ENCODE results near the gene RFT1. TPM values are rescaled to one million over a fixed set of nuclear protein-coding genes. Genes with fewer than 3 reads are reported as not detected.

The RFT1 gene
- total RNA-seq, 1 experiment from 2014 or later = 35.7 TPM

- Histone ChIP-seq H3K9me3 (no peaks in the 10 kb centered on the region), H3K4me1 (peaks cover 36% of the 10 kb centered on the region), H3K36me3 (ENCODE audit: control insufficient read depth, insufficient read depth, low read length) (no peaks in the 10 kb centered on the region), H3K4me3 (ENCODE audit: low read depth, low read length) (peak overlapping the region; percentile 62), H3K27me3 (replicated peaks; ENCODE audit: control insufficient read depth, insufficient read depth, low read length) (no peaks in the 10 kb centered on the region)
- no TSS peak for BruUV-seq (replicated peaks)
- no peaks in the 10 kb centered on the region for H3K9me3 Mint-ChIP-seq (ENCODE audit: unreplicated experiment)
- POLR2A ChIA-PET = interaction anchor here (0.6 to 1.6 kb wide), 2 partner anchors 10 to 22 kb away, joined by 3 to 17 read pairs; no protein-coding TSS in a partner anchor
- peaks cover 15% of the 10 kb centered on the region for H3K4me1 Mint-ChIP-seq (ENCODE audit: low read depth, unreplicated experiment)
- peak overlapping the region; percentile 94 for H3K4me3 Mint-ChIP-seq (ENCODE audit: unreplicated experiment)
- H3K27ac Mint-ChIP-seq (ENCODE audit: unreplicated experiment) = peak overlapping the region; percentile 91
- TF ChIP-seq CTCF (IDR thresholded peaks at IDR 0.05; ENCODE audit: insufficient read depth in 1 of 2, low read depth in 1 of 2, low read length in 1 of 2, severe bottlenecking in 1 of 2, unreplicated experiment in 1 of 2) = no peak
- CTCF ChIA-PET = interaction anchor here (1.1 kb wide), 1 partner anchor 9 kb away, joined by 3 read pairs; no protein-coding TSS in a partner anchor
- H3K36me3 Mint-ChIP-seq (ENCODE audit: insufficient read depth, unreplicated experiment) = peaks cover 21% of the 10 kb centered on the region
- H3K27me3 Mint-ChIP-seq (ENCODE audit: insufficient read depth, unreplicated experiment) = no peaks in the 10 kb centered on the region
- intact Hi-C loops (cut with micrococcal nuclease; ENCODE audit: unreplicated experiment) = loop anchor here (1.0 to 10.0 kb wide), 5 partner anchors 10 to 510 kb away; partner anchors contain the start of genes NT5DC2 and UQCC5
- DNase-seq = peak; percentile 68 to 82
Measured at GRCh38 chr3:53044711-53045517, 85.3 kb downstream of the RFT1 start.

GRCh38 chr3:53044371-53044710, 85.9 kb downstream of the RFT1 start:
- POLR2A ChIA-PET = no interaction called here
- Histone ChIP-seq H3K9me3 (no peaks in the 10 kb centered on the region), H3K4me3 (ENCODE audit: low read depth, low read length) (peak overlapping the region; percentile 62), H3K27me3 (replicated peaks; ENCODE audit: control insufficient read depth, insufficient read depth, low read length) (no peaks in the 10 kb centered on the region), H3K36me3 (ENCODE audit: control insufficient read depth, insufficient read depth, low read length) (no peaks in the 10 kb centered on the region), H3K4me1 (peaks cover 42% of the 10 kb centered on the region)
- CTCF ChIA-PET = interaction anchor here (1.1 kb wide), 1 partner anchor 9 kb away, joined by 3 read pairs; no protein-coding TSS in a partner anchor
- BruUV-seq (replicated peaks) = TSS peak; percentile 30
- TF ChIP-seq CTCF (IDR thresholded peaks at IDR 0.05; ENCODE audit: insufficient read depth in 1 of 2, low read depth in 1 of 2, low read length in 1 of 2, severe bottlenecking in 1 of 2, unreplicated experiment in 1 of 2) = no peak
- Mint-ChIP-seq H3K27ac (ENCODE audit: unreplicated experiment) (peak overlapping the region; percentile 91), H3K36me3 (ENCODE audit: insufficient read depth, unreplicated experiment) (peaks cover 21% of the 10 kb centered on the region), H3K9me3 (ENCODE audit: unreplicated experiment) (no peaks in the 10 kb centered on the region), H3K27me3 (ENCODE audit: insufficient read depth, unreplicated experiment) (no peaks in the 10 kb centered on the region), H3K4me1 (ENCODE audit: low read depth, unreplicated experiment) (peaks cover 15% of the 10 kb centered on the region), H3K4me3 (ENCODE audit: unreplicated experiment) (peak overlapping the region; percentile 94)
- intact Hi-C loops (cut with micrococcal nuclease; ENCODE audit: unreplicated experiment) = loop anchor here (1.0 to 10.0 kb wide), 3 partner anchors 9 to 510 kb away; partner anchors contain the start of genes NT5DC2 and UQCC5
- DNase-seq = no peak

- BruUV-seq (replicated peaks) = no TSS peak
- no peaks in the 10 kb centered on the region for H3K27me3 Mint-ChIP-seq (ENCODE audit: insufficient read depth, unreplicated experiment)
- intact Hi-C loops (cut with micrococcal nuclease; ENCODE audit: unreplicated experiment) = loop anchor here (1.0 to 10.0 kb wide), 3 partner anchors 8 to 509 kb away; partner anchors contain the start of genes NT5DC2 and UQCC5
- no peak for TF ChIP-seq CTCF (IDR thresholded peaks at IDR 0.05; ENCODE audit: insufficient read depth in 1 of 2, low read depth in 1 of 2, low read length in 1 of 2, severe bottlenecking in 1 of 2, unreplicated experiment in 1 of 2)
- POLR2A ChIA-PET = no interaction called here
- Histone ChIP-seq H3K27me3 (replicated peaks; ENCODE audit: control insufficient read depth, insufficient read depth, low read length) (no peaks in the 10 kb centered on the region), H3K4me3 (ENCODE audit: low read depth, low read length) (peak overlapping the region; percentile 62), H3K4me1 (peaks cover 48% of the 10 kb centered on the region), H3K36me3 (ENCODE audit: control insufficient read depth, insufficient read depth, low read length) (no peaks in the 10 kb centered on the region), H3K9me3 (no peaks in the 10 kb centered on the region)
- no peaks in the 10 kb centered on the region for H3K9me3 Mint-ChIP-seq (ENCODE audit: unreplicated experiment)
- H3K4me1 Mint-ChIP-seq (ENCODE audit: low read depth, unreplicated experiment) = peaks cover 20% of the 10 kb centered on the region
- CTCF ChIA-PET = no interaction called here
- H3K27ac Mint-ChIP-seq (ENCODE audit: unreplicated experiment) = no peak overlapping the region
- peak overlapping the region; percentile 94 for H3K4me3 Mint-ChIP-seq (ENCODE audit: unreplicated experiment)
- peaks cover 21% of the 10 kb centered on the region for H3K36me3 Mint-ChIP-seq (ENCODE audit: insufficient read depth, unreplicated experiment)
- no peak for DNase-seq
Measured at GRCh38 chr3:53043738-53044137, 86.5 kb downstream of the RFT1 start.

All from Caco-2 (cell line).